ENCODE data around the gene TANGO2. TPM values are rescaled to one million over a fixed set of nuclear protein-coding genes. Genes with fewer than 3 reads are reported as not detected.
A peak's percentile ranks its signal among the peaks of the same experiment; 100 is the strongest.

The TANGO2 gene
- total and polyA plus RNA-seq, 9 of the 15 experiments (the other 6 are each of a cell fraction or from before 2014, with no cell fraction given), result 15.5 to 94.9 (median 70.1) TPM

GRCh38 chr22:20046730-20047129 is 25.8 kb downstream of the TANGO2 start:
- H3K27ac ChIP-seq (ENCODE audit: extremely low read depth, low read depth, low read length), result no peak overlapping the region
- BruUV-seq (replicated peaks), result no TSS peak
- H4K20me1 ChIP-seq (replicated peaks; ENCODE audit: control insufficient read depth, insufficient read depth, low read length), result no peaks in the 10 kb centered on the region; the same call in 1 of the 2 replicates
- TF ChIP-seq NFATC3 (IDR thresholded peaks at IDR 0.05), result no peak
- TF ChIP-seq ZNF766 (CRISPR knock-in tag; conservative IDR thresholded peaks at IDR 0.05), result peak; percentile 94
- H3K4me1 ChIP-seq (replicated peaks in 1 of 2; ENCODE audit: control insufficient read depth in 2 of 2, insufficient read depth in 2 of 2, low read length in 2 of 2), result peaks cover 0 to 7% of the 10 kb centered on the region in 2 experiments; a peak in 1 of 5 replicates
- 95% methylated on average over 4 of the region's 4 CpGs for WGBS (ENCODE audit: insufficient coverage, low coverage, missing lambda C conversion rate)
- H3K4me3 ChIP-seq, result no peak overlapping the region
- H3K4me2 ChIP-seq (ENCODE audit: insufficient read depth, low read length), result no peak overlapping the region
- FAIRE-seq (no peak), ATAC-seq (no peak), DNase-seq (ENCODE audit: extremely low read depth in 1 of 4, low spot score in 3 of 4) (no peak)
- ChIA-PET CTCF (ENCODE audit: low intra/inter-chr PET ratio) (no interaction called here), POLR2A (interaction anchor here (4.3 kb wide), 1 partner anchor 13 kb away, joined by 26 read pairs; no protein-coding TSS in a partner anchor)
- peaks cover 78% of the 10 kb centered on the region for H3K36me3 ChIP-seq (ENCODE audit: control insufficient read depth, insufficient read depth, low read length)
- intact Hi-C loops (cut with micrococcal nuclease), result no loop called here
- H3K27me3 ChIP-seq (ENCODE audit: control insufficient read depth in 2 of 2, insufficient read depth in 2 of 2, low read length in 2 of 2), result no peaks in the 10 kb centered on the region
- peaks cover 3% of the 10 kb centered on the region; the same call in 1 of the 3 replicates for H3K79me2 ChIP-seq (ENCODE audit: control insufficient read depth, insufficient read depth, low read length)
- no peak overlapping the region for H3K9ac ChIP-seq (ENCODE audit: insufficient read depth in 1 of 2, low read depth in 2 of 2, low read length in 2 of 2)
- H3K9me3 ChIP-seq (replicated peaks; ENCODE audit: control insufficient read depth, insufficient read depth, low read depth, low read length), result peaks cover 13% of the 10 kb centered on the region
- H2AFZ ChIP-seq (ENCODE audit: low read depth, low read length), result no peak overlapping the region
- in situ Hi-C loops (cut with MboI), result no loop called here
- H3K9me1 ChIP-seq (ENCODE audit: control insufficient read depth, insufficient read depth, low read length), result peaks cover under 1% of the 10 kb centered on the region

GRCh38 chr22:20051927-20052308 is 31.0 kb downstream of the TANGO2 start:
- Histone ChIP-seq H3K27me3 (ENCODE audit: control insufficient read depth in 2 of 2, insufficient read depth in 2 of 2, low read length in 2 of 2) (no peaks in the 10 kb centered on the region), H3K27ac (ENCODE audit: extremely low read depth, low read depth, low read length) (no peak overlapping the region), H3K4me1 (replicated peaks in 1 of 2; ENCODE audit: control insufficient read depth in 2 of 2, insufficient read depth in 2 of 2, low read length in 2 of 2) (peaks cover 0 to 40% of the 10 kb centered on the region in 2 experiments; a peak in 2 of 5 replicates), H3K9me3 (replicated peaks; ENCODE audit: control insufficient read depth, insufficient read depth, low read depth, low read length) (peaks cover 11% of the 10 kb centered on the region), H3K36me3 (ENCODE audit: control insufficient read depth, insufficient read depth, low read length) (peaks cover 87% of the 10 kb centered on the region), H4K20me1 (replicated peaks; ENCODE audit: control insufficient read depth, insufficient read depth, low read length) (peaks cover 2% of the 10 kb centered on the region; the same call in 1 of the 2 replicates), H3K9me1 (ENCODE audit: control insufficient read depth, insufficient read depth, low read length) (peaks cover 6% of the 10 kb centered on the region), H2AFZ (ENCODE audit: low read depth, low read length) (no peak overlapping the region), H3K79me2 (ENCODE audit: control insufficient read depth, insufficient read depth, low read length) (peaks cover under 1% of the 10 kb centered on the region; the same call in 1 of the 3 replicates), H3K4me3 (no peak overlapping the region), H3K9ac (ENCODE audit: insufficient read depth in 1 of 2, low read depth in 2 of 2, low read length in 2 of 2) (peak overlapping the region in 1 of 2 experiments; percentile 73; a peak in 2 of 4 replicates), H3K4me2 (ENCODE audit: insufficient read depth, low read length) (no peak overlapping the region)
- CTCF ChIA-PET (ENCODE audit: low intra/inter-chr PET ratio), result no interaction called here
- FAIRE-seq (no peak), DNase-seq (ENCODE audit: extremely low read depth in 1 of 4, low spot score in 3 of 4) (no peak), ATAC-seq (no peak)
- no TSS peak for BruUV-seq (replicated peaks)
- POLR2A ChIA-PET, result interaction anchor here (0.6 to 1.8 kb wide), 5 partner anchors 9 to 717 kb away, joined by 3 to 6 read pairs (median 5); no protein-coding TSS in a partner anchor
- 87% methylated on average over 6 of the region's 6 CpGs for WGBS (ENCODE audit: insufficient coverage, low coverage, missing lambda C conversion rate)
- intact Hi-C loops (cut with micrococcal nuclease), result no loop called here
- in situ Hi-C loops (cut with MboI), result no loop called here
- TF ChIP-seq ZNF274 (IDR thresholded peaks at IDR 0.05; ENCODE audit: borderline replicate concordance, low read depth, low read length) (no peak), KDM4B (IDR thresholded peaks at IDR 0.05; ENCODE audit: borderline replicate concordance in 2 of 2, low read depth in 1 of 2) (no peak), HOMEZ (CRISPR knock-in tag; IDR thresholded peaks at IDR 0.05) (no peak), ZNF146 (CRISPR knock-in tag; IDR thresholded peaks at IDR 0.05; ENCODE audit: unreplicated experiment) (no peak), ARID3B (CRISPR knock-in tag; IDR thresholded peaks at IDR 0.05; ENCODE audit: borderline replicate concordance) (0 out of 2 replicates have a peak, but pooled peaks have one; percentile 8), THRB (CRISPR knock-in tag; conservative IDR thresholded peaks at IDR 0.05) (no peak)

Data from K562 (cell line).